Epithelial cell of esophagus (primary cell): ENCODE results near the gene RAD51B.
"Not testable (repeated sequence)": the region's sequence is repeated elsewhere in the genome, so short reads cannot be mapped to it uniquely, and the experiment has no call there.

Experiments used
- DNase-seq: peaks from one replicate; pipeline ENCODE4 v3.0.0; 2010; ENCODE audit warnings: low read depth
- H3K4me3 ChIP-seq: 2 replicates; pipeline ENCODE4 v1.5.1; 2011; ENCODE audit warnings: mild to moderate bottlenecking, low read length, control low read depth
- CTCF ChIP-seq: IDR thresholded peaks from 2 replicates; pipeline ENCODE4 v1.5.1; 2011; ENCODE audit warnings: low read depth, mild to moderate bottlenecking, low read length, control low read depth, inconsistent platforms; ENCODE audit not compliant: insufficient read depth; ENCODE audit errors: missing control alignments

Gene RAD51B

GRCh38 chr14:68094752-68095151, 275.2 kb downstream of the RAD51B start:
- no peak overlapping the region for H3K4me3 ChIP-seq
- DNase-seq, result no peak
- no peak for TF ChIP-seq CTCF

GRCh38 chr14:68097727-68098126, 278.1 kb downstream of the RAD51B start:
- TF ChIP-seq CTCF, result no peak

GRCh38 chr14:68098834-68099233, 279.3 kb downstream of the RAD51B start:
- no peak for DNase-seq
- no peak overlapping the region for H3K4me3 ChIP-seq
- TF ChIP-seq CTCF, result no peak

More at GRCh38 chr14:68097727-68098126, 278.1 kb downstream of the RAD51B start:
- DNase-seq, result no peak
- no peak overlapping the region for H3K4me3 ChIP-seq

- no peak overlapping the region for H3K4me3 ChIP-seq
- TF ChIP-seq CTCF, result no peak
- DNase-seq, result no peak
These were observed 280.0 kb downstream of the RAD51B start for GRCh38 chr14:68099495-68100045.

- DNase-seq, H3K4me3 ChIP-seq: not testable (repeated sequence)
These were observed 282.2 kb downstream of the RAD51B start for GRCh38 chr14:68101715-68102301.

GRCh38 chr14:68103853-68104252, 284.3 kb downstream of the RAD51B start:
- no peak overlapping the region for H3K4me3 ChIP-seq
- DNase-seq, result peak; percentile 23
- no peak for TF ChIP-seq CTCF

- TF ChIP-seq CTCF, result no peak
- H3K4me3 ChIP-seq, result no peak overlapping the region
- DNase-seq, result peak; percentile 94
These were observed 284.9 kb downstream of the RAD51B start for GRCh38 chr14:68104518-68104917.

- no peak for TF ChIP-seq CTCF
- DNase-seq, result no peak
- no peak overlapping the region for H3K4me3 ChIP-seq
These were observed 286.2 kb downstream of the RAD51B start for GRCh38 chr14:68105816-68106215.
